Measurements from ENCODE around the gene EPHA2. TPM values are rescaled to one million over a fixed set of nuclear protein-coding genes. Genes with fewer than 3 reads are reported as not detected.

Gene EPHA2
- total RNA-seq, 1 donor from 2014 or later: 58.9 TPM

Other genes starting within 250 kb of the EPHA2 start
- 44.4 TPM for gene ZBTB17, start 180.0 kb downstream of the EPHA2 start, total RNA-seq
- not detected for gene SRARP, start 151.8 kb downstream of the EPHA2 start, total RNA-seq
- gene HSPB7, start 138.0 kb downstream of the EPHA2 start, total RNA-seq: 36.2 TPM
- 2.2 TPM for gene CLCNKA, start 134.0 kb downstream of the EPHA2 start, total RNA-seq
- gene CLCNKB, start 112.3 kb downstream of the EPHA2 start, total RNA-seq: 0.65 TPM
- gene FAM131C, start 82.4 kb downstream of the EPHA2 start, total RNA-seq: 0.60 TPM
- gene ARHGEF19, start 56.6 kb upstream of the EPHA2 start, total RNA-seq: 24.8 TPM
- 9.0 TPM for gene CPLANE2, start 81.1 kb upstream of the EPHA2 start, total RNA-seq
- 33.1 TPM for gene FBXO42, start 196.4 kb upstream of the EPHA2 start, total RNA-seq
- 131 TPM for gene SZRD1, start 211.2 kb upstream of the EPHA2 start, total RNA-seq

Measured in ureter (tissue), 1 donor.